ENCODE results near the gene TMEM63A.
"Not testable (repeated sequence)": the region's sequence is repeated elsewhere in the genome, so short reads cannot be mapped to it uniquely, and the experiment has no call there.

The TMEM63A gene

GRCh38 chr1:225842788-225843425 is 39.3 kb downstream of the TMEM63A start:
- FAIRE-seq: no peak
- TF ChIP-seq PAX5 (IDR thresholded peaks at IDR 0.05; ENCODE audit: insufficient read depth, low read length, severe bottlenecking) (no peak), POU2F2 (IDR thresholded peaks at IDR 0.05; ENCODE audit: low read depth, low read length) (no peak), SPI1 (IDR thresholded peaks at IDR 0.05; ENCODE audit: low read depth, low read length) (no peak), TAF1 (IDR thresholded peaks at IDR 0.05; ENCODE audit: low read depth, low read length) (no peak), POLR2AphosphoS5 (IDR thresholded peaks at IDR 0.05; ENCODE audit: low read depth, low read length) (no peak), POLR2A (IDR thresholded peaks at IDR 0.05; ENCODE audit: low read depth, low read length) (no peak)
- no peak for DNase-seq (ENCODE audit: insufficient read length, low spot score)

- DNase-seq (ENCODE audit: insufficient read length, low spot score) (no peak), FAIRE-seq (no peak)
- no peak for TF ChIP-seq SPI1 (IDR thresholded peaks at IDR 0.05; ENCODE audit: low read depth, low read length)
- no peak for TF ChIP-seq POLR2A (IDR thresholded peaks at IDR 0.05; ENCODE audit: low read depth, low read length)
- TF ChIP-seq POU2F2 (IDR thresholded peaks at IDR 0.05; ENCODE audit: low read depth, low read length): no peak
- no peak for TF ChIP-seq TAF1 (IDR thresholded peaks at IDR 0.05; ENCODE audit: low read depth, low read length)
- no peak for TF ChIP-seq PAX5 (IDR thresholded peaks at IDR 0.05; ENCODE audit: insufficient read depth, low read length, severe bottlenecking)
- TF ChIP-seq POLR2AphosphoS5 (IDR thresholded peaks at IDR 0.05; ENCODE audit: low read depth, low read length): no peak
Measured at GRCh38 chr1:225842074-225842473, 40.1 kb downstream of the TMEM63A start.

- FAIRE-seq (no peak), DNase-seq (ENCODE audit: insufficient read length, low spot score) (no peak)
- no peak for TF ChIP-seq POU2F2 (IDR thresholded peaks at IDR 0.05; ENCODE audit: low read depth, low read length)
- no peak for TF ChIP-seq TAF1 (IDR thresholded peaks at IDR 0.05; ENCODE audit: low read depth, low read length)
- no peak for TF ChIP-seq SPI1 (IDR thresholded peaks at IDR 0.05; ENCODE audit: low read depth, low read length)
- no peak for TF ChIP-seq POLR2A (IDR thresholded peaks at IDR 0.05; ENCODE audit: low read depth, low read length)
- no peak for TF ChIP-seq PAX5 (IDR thresholded peaks at IDR 0.05; ENCODE audit: insufficient read depth, low read length, severe bottlenecking)
- TF ChIP-seq POLR2AphosphoS5 (IDR thresholded peaks at IDR 0.05; ENCODE audit: low read depth, low read length): no peak
Measured at GRCh38 chr1:225840713-225841112, 41.5 kb downstream of the TMEM63A start.

- TF ChIP-seq SPI1 (IDR thresholded peaks at IDR 0.05; ENCODE audit: low read depth, low read length) (no peak), POLR2A (IDR thresholded peaks at IDR 0.05; ENCODE audit: low read depth, low read length) (no peak)
- DNase-seq (ENCODE audit: insufficient read length, low spot score): no peak
- no peak for FAIRE-seq
Measured at GRCh38 chr1:225840223-225840610, 42.0 kb downstream of the TMEM63A start.

GRCh38 chr1:225838793-225839192 is 43.4 kb downstream of the TMEM63A start:
- no peak for DNase-seq (ENCODE audit: insufficient read length, low spot score)
- no peak for TF ChIP-seq SPI1 (IDR thresholded peaks at IDR 0.05; ENCODE audit: low read depth, low read length)
- TF ChIP-seq POLR2AphosphoS5 (IDR thresholded peaks at IDR 0.05; ENCODE audit: low read depth, low read length): no peak
- no peak for TF ChIP-seq PAX5 (IDR thresholded peaks at IDR 0.05; ENCODE audit: insufficient read depth, low read length, severe bottlenecking)
- no peak for TF ChIP-seq POLR2A (IDR thresholded peaks at IDR 0.05; ENCODE audit: low read depth, low read length)
- no peak for TF ChIP-seq TAF1 (IDR thresholded peaks at IDR 0.05; ENCODE audit: low read depth, low read length)
- no peak for TF ChIP-seq POU2F2 (IDR thresholded peaks at IDR 0.05; ENCODE audit: low read depth, low read length)
- no peak for FAIRE-seq

GRCh38 chr1:225836296-225836695 is 45.9 kb downstream of the TMEM63A start:
- not testable (repeated sequence) for FAIRE-seq; DNase-seq (ENCODE audit: insufficient read length, low spot score)

GRCh38 chr1:225835856-225836255 is 46.3 kb downstream of the TMEM63A start:
- FAIRE-seq (no peak), DNase-seq (ENCODE audit: insufficient read length, low spot score) (no peak)
- TF ChIP-seq POLR2AphosphoS5 (IDR thresholded peaks at IDR 0.05; ENCODE audit: low read depth, low read length) (no peak), PAX5 (IDR thresholded peaks at IDR 0.05; ENCODE audit: insufficient read depth, low read length, severe bottlenecking) (no peak), TAF1 (IDR thresholded peaks at IDR 0.05; ENCODE audit: low read depth, low read length) (no peak)

GRCh38 chr1:225834417-225835329 is 47.5 kb downstream of the TMEM63A start:
- DNase-seq (ENCODE audit: insufficient read length, low spot score) (no peak), FAIRE-seq (no peak)
- TF ChIP-seq POLR2A (IDR thresholded peaks at IDR 0.05; ENCODE audit: low read depth, low read length): no peak
- no peak for TF ChIP-seq TAF1 (IDR thresholded peaks at IDR 0.05; ENCODE audit: low read depth, low read length)
- TF ChIP-seq POLR2AphosphoS5 (IDR thresholded peaks at IDR 0.05; ENCODE audit: low read depth, low read length): no peak
- no peak for TF ChIP-seq PAX5 (IDR thresholded peaks at IDR 0.05; ENCODE audit: insufficient read depth, low read length, severe bottlenecking)
- TF ChIP-seq POU2F2 (IDR thresholded peaks at IDR 0.05; ENCODE audit: low read depth, low read length): no peak
- TF ChIP-seq SPI1 (IDR thresholded peaks at IDR 0.05; ENCODE audit: low read depth, low read length): no peak

- no peak for TF ChIP-seq POU2F2 (IDR thresholded peaks at IDR 0.05; ENCODE audit: low read depth, low read length)
- FAIRE-seq (no peak), DNase-seq (ENCODE audit: insufficient read length, low spot score) (no peak)
Measured at GRCh38 chr1:225830841-225831240, 51.3 kb downstream of the TMEM63A start.

GRCh38 chr1:225828706-225829345 is 53.4 kb downstream of the TMEM63A start:
- no peak for DNase-seq (ENCODE audit: insufficient read length, low spot score)
- no peak for TF ChIP-seq POLR2A (IDR thresholded peaks at IDR 0.05; ENCODE audit: low read depth, low read length)
- TF ChIP-seq POU2F2 (IDR thresholded peaks at IDR 0.05; ENCODE audit: low read depth, low read length): no peak
- no peak for TF ChIP-seq TAF1 (IDR thresholded peaks at IDR 0.05; ENCODE audit: low read depth, low read length)
- TF ChIP-seq PAX5 (IDR thresholded peaks at IDR 0.05; ENCODE audit: insufficient read depth, low read length, severe bottlenecking): no peak
- TF ChIP-seq POLR2AphosphoS5 (IDR thresholded peaks at IDR 0.05; ENCODE audit: low read depth, low read length): no peak
- FAIRE-seq: no peak

All from GM12891 (cell line).